ENCODE results near the gene TDO2. TPM values are rescaled to one million over a fixed set of nuclear protein-coding genes. Genes with fewer than 3 reads are reported as not detected.
"Not testable (repeated sequence)": the region's sequence is repeated elsewhere in the genome, so short reads cannot be mapped to it uniquely, and the experiment has no call there.

Gene TDO2
- total and polyA plus RNA-seq, 2 experiments from 2014 or later = 149 to 253 TPM

DNA sequence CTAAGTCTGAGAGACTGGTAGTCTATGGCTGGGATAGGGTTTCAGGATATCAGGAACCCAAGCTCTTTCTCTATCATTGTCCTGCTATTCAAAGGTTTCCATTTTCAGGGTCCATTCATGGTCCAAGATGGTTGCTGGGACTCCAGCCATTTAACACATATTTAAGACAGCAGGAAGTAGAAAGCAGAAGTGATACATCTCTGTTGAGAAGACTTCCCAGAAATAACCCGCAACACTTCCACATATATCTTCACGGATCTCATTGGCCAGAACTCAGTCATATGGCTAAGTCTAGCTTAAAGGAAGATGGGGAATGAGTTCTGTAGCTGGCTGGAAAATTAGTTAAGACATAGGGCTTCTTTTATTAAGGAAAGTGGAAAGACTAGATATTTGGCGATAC, 26.3 kb downstream of the TDO2 start:
- Histone ChIP-seq H3K4me1 (ENCODE audit: insufficient read depth) (no peaks in the 10 kb centered on the region), H3K79me2 (no peaks in the 10 kb centered on the region), H3K4me2 (no peak overlapping the region), H3K9me3 (ENCODE audit: low read depth) (no peaks in the 10 kb centered on the region), H2AFZ (no peak overlapping the region), H3K27ac (no peak overlapping the region), H3K36me3 (replicated peaks; ENCODE audit: insufficient read depth, low read depth) (no peaks in the 10 kb centered on the region), H3K27me3 (no peaks in the 10 kb centered on the region), H3K9me2 (replicated peaks; ENCODE audit: insufficient read depth) (no peaks in the 10 kb centered on the region), H3K4me3 (no peak overlapping the region), H4K20me1 (ENCODE audit: insufficient read depth, poor library complexity, severe bottlenecking) (no peaks in the 10 kb centered on the region)
- TF ChIP-seq EZH2 (IDR thresholded peaks at IDR 0.05; ENCODE audit: borderline replicate concordance) (no peak), EZH2phosphoT487 (IDR thresholded peaks at IDR 0.05; ENCODE audit: low read depth, severe bottlenecking, unreplicated experiment) (no peak)
- TF ChIP-seq, protein P1, sequence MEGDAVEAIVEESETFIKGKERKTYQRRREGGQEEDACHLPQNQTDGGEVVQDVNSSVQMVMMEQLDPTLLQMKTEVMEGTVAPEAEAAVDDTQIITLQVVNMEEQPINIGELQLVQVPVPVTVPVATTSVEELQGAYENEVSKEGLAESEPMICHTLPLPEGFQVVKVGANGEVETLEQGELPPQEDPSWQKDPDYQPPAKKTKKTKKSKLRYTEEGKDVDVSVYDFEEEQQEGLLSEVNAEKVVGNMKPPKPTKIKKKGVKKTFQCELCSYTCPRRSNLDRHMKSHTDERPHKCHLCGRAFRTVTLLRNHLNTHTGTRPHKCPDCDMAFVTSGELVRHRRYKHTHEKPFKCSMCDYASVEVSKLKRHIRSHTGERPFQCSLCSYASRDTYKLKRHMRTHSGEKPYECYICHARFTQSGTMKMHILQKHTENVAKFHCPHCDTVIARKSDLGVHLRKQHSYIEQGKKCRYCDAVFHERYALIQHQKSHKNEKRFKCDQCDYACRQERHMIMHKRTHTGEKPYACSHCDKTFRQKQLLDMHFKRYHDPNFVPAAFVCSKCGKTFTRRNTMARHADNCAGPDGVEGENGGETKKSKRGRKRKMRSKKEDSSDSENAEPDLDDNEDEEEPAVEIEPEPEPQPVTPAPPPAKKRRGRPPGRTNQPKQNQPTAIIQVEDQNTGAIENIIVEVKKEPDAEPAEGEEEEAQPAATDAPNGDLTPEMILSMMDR (IDR thresholded peaks at IDR 0.05; ENCODE audit: poor library complexity) = no peak
- no peak for DNase-seq (ENCODE audit: low spot score)
- 98% methylated on average over 3 of the region's 3 CpGs for WGBS (ENCODE audit: low lambda C conversion rate, missing lambda C conversion rate)

DNA sequence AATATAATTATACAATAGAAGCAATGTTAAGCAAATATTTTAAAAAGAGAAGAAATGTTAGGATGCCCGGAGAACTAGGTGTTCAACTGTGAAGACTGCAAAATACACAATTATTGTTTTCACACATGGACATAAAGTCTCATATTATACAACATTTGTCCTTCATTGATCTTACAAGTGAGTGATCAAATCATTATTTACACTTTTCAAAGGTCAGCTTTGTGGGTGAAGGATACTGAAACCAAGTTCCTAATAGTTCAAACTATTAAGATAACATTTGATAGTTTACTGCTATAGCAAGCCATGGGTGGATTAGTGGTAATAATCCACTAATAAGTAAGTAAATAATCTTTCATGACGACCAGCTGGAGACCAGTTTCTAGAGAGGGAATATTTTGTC, 26.8 kb downstream of the TDO2 start:
- H3K9me3 ChIP-seq (ENCODE audit: low read depth) = no peaks in the 10 kb centered on the region
- no peak for DNase-seq (ENCODE audit: low spot score)
- H3K27ac ChIP-seq = no peak overlapping the region
- H3K27me3 ChIP-seq = no peaks in the 10 kb centered on the region
- no peak overlapping the region for H3K4me2 ChIP-seq
- WGBS (ENCODE audit: low lambda C conversion rate, missing lambda C conversion rate) = 77% methylated on average over 2 of the region's 2 CpGs
- H4K20me1 ChIP-seq (ENCODE audit: insufficient read depth, poor library complexity, severe bottlenecking) = no peaks in the 10 kb centered on the region
- no peaks in the 10 kb centered on the region for H3K36me3 ChIP-seq (replicated peaks; ENCODE audit: insufficient read depth, low read depth)
- no peaks in the 10 kb centered on the region for H3K79me2 ChIP-seq
- no peak overlapping the region for H2AFZ ChIP-seq
- TF ChIP-seq EZH2phosphoT487 (IDR thresholded peaks at IDR 0.05; ENCODE audit: low read depth, severe bottlenecking, unreplicated experiment) (no peak), EZH2 (IDR thresholded peaks at IDR 0.05; ENCODE audit: borderline replicate concordance) (no peak)
- TF ChIP-seq, protein P1 (IDR thresholded peaks at IDR 0.05; ENCODE audit: poor library complexity) = no peak
- H3K4me3 ChIP-seq = no peak overlapping the region
- H3K4me1 ChIP-seq (ENCODE audit: insufficient read depth) = no peaks in the 10 kb centered on the region
- no peaks in the 10 kb centered on the region for H3K9me2 ChIP-seq (replicated peaks; ENCODE audit: insufficient read depth)

DNA sequence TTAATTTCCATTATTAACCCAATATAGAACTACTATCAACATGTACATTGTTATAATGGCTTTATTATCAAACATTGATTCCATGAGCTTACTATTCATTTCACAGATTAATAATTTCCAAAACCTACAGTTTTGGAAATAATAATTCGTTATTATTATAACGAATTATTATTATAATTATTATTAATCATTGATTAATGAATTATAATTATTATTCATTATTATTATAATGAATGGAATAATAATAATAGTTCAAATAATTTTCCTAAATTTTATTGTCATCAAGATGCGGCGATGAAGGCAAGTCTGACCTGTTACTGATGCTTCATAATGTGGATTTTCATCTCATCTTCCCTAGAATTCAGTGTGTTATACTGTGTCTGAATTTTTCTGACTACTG, 28.1 kb downstream of the TDO2 start:
- Histone ChIP-seq H4K20me1 (ENCODE audit: insufficient read depth, poor library complexity, severe bottlenecking) (no peaks in the 10 kb centered on the region), H3K4me2 (no peak overlapping the region), H3K4me3 (no peak overlapping the region), H3K79me2 (no peaks in the 10 kb centered on the region), H3K9me2 (replicated peaks; ENCODE audit: insufficient read depth) (no peaks in the 10 kb centered on the region), H2AFZ (no peak overlapping the region), H3K9me3 (ENCODE audit: low read depth) (no peaks in the 10 kb centered on the region), H3K27ac (no peak overlapping the region), H3K27me3 (no peaks in the 10 kb centered on the region), H3K4me1 (ENCODE audit: insufficient read depth) (no peaks in the 10 kb centered on the region), H3K36me3 (replicated peaks; ENCODE audit: insufficient read depth, low read depth) (no peaks in the 10 kb centered on the region)
- WGBS (ENCODE audit: low lambda C conversion rate, missing lambda C conversion rate) = 93% methylated on average over 4 of the region's 4 CpGs
- TF ChIP-seq, protein P1 (IDR thresholded peaks at IDR 0.05; ENCODE audit: poor library complexity) = no peak
- TF ChIP-seq EZH2 (IDR thresholded peaks at IDR 0.05; ENCODE audit: borderline replicate concordance) (no peak), EZH2phosphoT487 (IDR thresholded peaks at IDR 0.05; ENCODE audit: low read depth, severe bottlenecking, unreplicated experiment) (no peak)
- DNase-seq (ENCODE audit: low spot score) = no peak

DNA sequence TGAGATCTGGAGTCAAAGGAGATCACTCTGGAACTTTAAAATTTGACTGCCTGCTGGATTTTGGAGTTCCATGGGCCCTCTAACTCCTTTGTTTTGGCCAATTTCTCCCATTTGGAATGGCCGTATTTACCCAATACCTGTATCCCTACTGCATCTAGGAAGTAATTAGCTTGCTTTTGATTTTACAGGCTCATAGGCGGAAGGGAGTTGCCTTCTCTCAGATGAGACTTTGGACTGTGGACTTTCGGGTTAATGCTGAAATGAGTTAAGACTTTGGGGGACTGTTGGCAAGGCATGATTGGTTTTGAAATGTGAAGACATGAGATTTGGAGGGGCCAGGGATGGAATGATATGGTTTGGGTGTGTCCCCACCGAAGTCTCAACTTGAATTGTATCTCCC, 31.1 kb downstream of the TDO2 start:
- not testable (repeated sequence) for H4K20me1 ChIP-seq (ENCODE audit: insufficient read depth, poor library complexity, severe bottlenecking); H3K36me3 ChIP-seq (replicated peaks; ENCODE audit: insufficient read depth, low read depth); H3K4me3 ChIP-seq; DNase-seq (ENCODE audit: low spot score); H3K9me2 ChIP-seq (replicated peaks; ENCODE audit: insufficient read depth); H3K9me3 ChIP-seq (ENCODE audit: low read depth); H3K79me2 ChIP-seq; H2AFZ ChIP-seq; H3K4me1 ChIP-seq (ENCODE audit: insufficient read depth); H3K27me3 ChIP-seq; H3K27ac ChIP-seq; H3K4me2 ChIP-seq
- WGBS (ENCODE audit: low lambda C conversion rate, missing lambda C conversion rate) = 94% methylated on average over 4 of the region's 4 CpGs
